Trophoblast cell (in vitro differentiated cells and primary cell): ENCODE data around the gene APBA1.

Experiments
- DNase-seq, 2 donors: peaks; one replicate each; pipeline ENCODE4 v3.0.0-alpha.2; 2016
- H2AFZ ChIP-seq: 2 replicates; pipeline ENCODE4 v1.6.1; 2013; ENCODE audit warnings: low read length, moderate library complexity, mild to moderate bottlenecking; ENCODE audit not compliant: insufficient read depth, poor library complexity
- H2AK5ac ChIP-seq: 2 replicates; pipeline ENCODE4 v1.6.1; 2013; ENCODE audit warnings: mild to moderate bottlenecking, low read length
- H2BK120ac ChIP-seq: 2 replicates; pipeline ENCODE4 v1.6.1; 2013; ENCODE audit warnings: low read length, mild to moderate bottlenecking, moderate library complexity; ENCODE audit not compliant: insufficient read depth, poor library complexity
- H2BK12ac ChIP-seq: 2 replicates; pipeline ENCODE4 v1.6.1; 2013; ENCODE audit warnings: mild to moderate bottlenecking, low read length, moderate library complexity
- H2BK5ac ChIP-seq: 2 replicates; pipeline ENCODE4 v1.6.1; 2013; ENCODE audit warnings: low read length, low read depth, moderate library complexity, mild to moderate bottlenecking; ENCODE audit not compliant: poor library complexity
- H3K14ac ChIP-seq: 2 replicates; pipeline ENCODE4 v1.6.1; 2013; ENCODE audit warnings: mild to moderate bottlenecking, low read length
- H3K18ac ChIP-seq: 2 replicates; pipeline ENCODE4 v1.6.1; 2013; ENCODE audit warnings: mild to moderate bottlenecking, low read length
- H3K23ac ChIP-seq: 2 replicates; pipeline ENCODE4 v1.6.1; 2013; ENCODE audit warnings: low read length
- H3K27ac ChIP-seq: 2 replicates; pipeline ENCODE4 v1.5.1; 2013; ENCODE audit warnings: low read depth, mild to moderate bottlenecking, inconsistent platforms, low read length, moderate library complexity
- H3K27me3 ChIP-seq: 2 replicates; pipeline ENCODE4 v1.6.1; 2013; ENCODE audit warnings: inconsistent platforms, mild to moderate bottlenecking, low read length, moderate library complexity; ENCODE audit not compliant: insufficient read depth
- H3K36me3 ChIP-seq, 2 experiments: 1 replicate in 1 of 2; 2 replicates in 1 of 2; pipeline ENCODE4 v1.6.1; 2013; ENCODE audit warnings: low read length in 2 of 2, mild to moderate bottlenecking in 2 of 2, moderate library complexity in 1 of 2; ENCODE audit not compliant: insufficient read depth in 2 of 2, control insufficient read depth in 1 of 2
- H3K4ac ChIP-seq: 2 replicates; pipeline ENCODE4 v1.6.1; 2013; ENCODE audit warnings: low read depth, mild to moderate bottlenecking, low read length, moderate library complexity
- H3K4me1 ChIP-seq, 2 experiments: 1 replicate in 1 of 2; 2 replicates in 1 of 2; pipeline ENCODE4 v1.6.1; 2013; ENCODE audit warnings: low read length in 2 of 2, mild to moderate bottlenecking in 2 of 2, moderate library complexity in 1 of 2; ENCODE audit not compliant: insufficient read depth in 2 of 2, control insufficient read depth in 1 of 2
- H3K4me2 ChIP-seq: 2 replicates; pipeline ENCODE4 v1.6.1; 2013; ENCODE audit warnings: inconsistent platforms, mild to moderate bottlenecking, low read length, moderate library complexity
- H3K4me3 ChIP-seq: 2 replicates; pipeline ENCODE4 v1.5.1; 2013; ENCODE audit warnings: mild to moderate bottlenecking, low read depth, low read length, inconsistent platforms
- H3K79me1 ChIP-seq: one replicate; pipeline ENCODE4 v1.6.1; 2013; ENCODE audit warnings: low read length
- H3K79me2 ChIP-seq: 2 replicates; pipeline ENCODE4 v1.6.1; 2013; ENCODE audit warnings: low read length, mild to moderate bottlenecking; ENCODE audit not compliant: control insufficient read depth, insufficient read depth, poor library complexity
- H3K9ac ChIP-seq: 2 replicates; pipeline ENCODE4 v1.6.1; 2013; ENCODE audit warnings: mild to moderate bottlenecking, low read length
- H3K9me3 ChIP-seq: 2 replicates; pipeline ENCODE4 v1.6.1; 2013; ENCODE audit warnings: low read depth, mild to moderate bottlenecking, control low read depth, inconsistent platforms, low read length; ENCODE audit not compliant: insufficient read depth
- H4K12ac ChIP-seq: 2 replicates; pipeline ENCODE4 v1.6.1; 2013; ENCODE audit warnings: low read depth, mild to moderate bottlenecking, low read length, moderate library complexity
- H4K8ac ChIP-seq: 2 replicates; pipeline ENCODE4 v1.6.1; 2013; ENCODE audit warnings: low read depth, mild to moderate bottlenecking, low read length, moderate library complexity
- H4K91ac ChIP-seq: one replicate; pipeline ENCODE4 v1.6.1; 2013; ENCODE audit warnings: low read depth, mild to moderate bottlenecking, low read length, moderate library complexity
- WGBS: extraction: QIAGEN DNeasy Blood & Tissue Kit; methylation state at CpG from one replicate; pipeline ENCODE4 v1.1.7; 2013; ENCODE audit warnings: missing lambda C conversion rate; ENCODE audit not compliant: insufficient read length, insufficient coverage; ENCODE audit errors: extremely low coverage; 5-methylcytosine and 5-hydroxymethylcytosine counted together

Gene APBA1

DNA sequence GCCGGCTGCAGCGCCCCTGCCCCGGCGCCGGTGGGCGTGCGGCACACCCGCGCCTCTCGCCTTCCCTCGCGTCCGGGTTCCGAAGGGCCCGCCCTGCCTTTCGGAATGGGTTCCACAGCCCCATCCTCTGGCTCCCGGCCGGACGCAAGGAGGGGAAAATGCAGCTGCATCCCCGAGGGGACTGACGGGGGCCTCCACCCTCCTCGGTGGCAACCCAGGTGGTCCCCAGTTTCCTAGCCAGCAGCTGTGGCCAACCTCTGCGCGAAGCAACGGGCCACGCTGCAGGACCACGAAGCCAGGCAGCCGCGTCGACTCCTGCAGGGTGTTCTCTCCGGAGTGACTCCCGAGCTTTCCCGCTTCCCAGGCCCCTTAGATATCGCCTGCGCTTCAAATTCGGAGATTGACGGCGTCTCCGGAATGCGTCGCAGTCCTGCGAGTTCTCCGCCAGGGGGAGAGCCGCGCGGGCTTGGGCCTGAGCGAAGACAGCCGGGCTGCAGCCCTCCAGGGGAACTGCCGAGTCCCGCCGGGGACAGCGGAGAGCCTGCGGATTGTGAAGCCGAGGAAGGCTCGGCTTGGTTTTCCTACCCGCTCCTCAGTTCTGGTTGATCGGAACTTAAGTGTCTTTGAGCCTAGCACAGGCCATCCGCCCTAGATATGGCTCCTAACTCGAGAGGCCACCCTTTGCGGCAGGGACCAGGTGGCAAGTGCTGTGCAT is 582 bp upstream of the APBA1 start:
- Histone ChIP-seq H4K8ac (no peak overlapping the region), H3K4me3 (peak overlapping the region; percentile 71), H3K18ac (no peak overlapping the region), H3K27ac (no peak overlapping the region), H3K9me3 (no peaks in the 10 kb centered on the region), H4K12ac (no peak overlapping the region), H3K9ac (peak overlapping the region; percentile 14), H2AFZ (peak overlapping the region; percentile 88), H2AK5ac (no peak overlapping the region), H3K79me1 (peaks cover 2% of the 10 kb centered on the region), H3K79me2 (no peaks in the 10 kb centered on the region), H2BK5ac (no peak overlapping the region), H4K91ac (no peak overlapping the region), H3K23ac (no peak overlapping the region), H2BK120ac (no peak overlapping the region), H3K36me3 (no peaks in the 10 kb centered on the region), H2BK12ac (no peak overlapping the region), H3K4me2 (peak overlapping the region; percentile 98), H3K4ac (no peak overlapping the region), H3K27me3 (peaks cover 13% of the 10 kb centered on the region), H3K4me1 (peaks cover 3 to 9% of the 10 kb centered on the region in 2 experiments), H3K14ac (no peak overlapping the region)
- DNase-seq = peak; percentile 91 to 98
- no CpG with 5 or more reads among the region's 60 CpGs for WGBS

DNA sequence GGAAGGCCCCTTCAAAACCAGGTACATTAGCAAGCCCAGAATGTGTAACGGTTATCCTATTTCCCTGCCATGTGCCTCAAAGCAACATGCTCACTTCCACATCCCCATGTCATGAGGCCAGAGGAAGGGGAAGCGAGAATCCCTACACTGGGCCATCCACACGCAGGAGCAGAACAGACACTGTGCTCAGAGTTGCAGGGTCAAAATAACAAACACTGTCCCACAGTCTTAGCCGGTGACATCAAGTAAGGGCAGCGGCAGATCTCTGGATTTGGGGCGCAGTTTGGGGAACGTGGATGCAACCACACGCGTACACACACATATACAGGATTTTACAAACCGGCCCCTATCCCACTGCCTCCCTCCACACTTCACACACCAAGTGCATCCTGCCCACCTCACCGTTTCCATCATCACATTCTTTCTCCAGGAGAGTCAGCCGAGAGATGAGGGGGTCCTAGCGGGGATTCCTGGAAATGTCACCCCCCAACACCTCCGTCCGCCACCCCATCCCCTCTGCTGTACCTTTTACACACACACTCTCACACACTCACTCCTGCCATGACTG is 776 bp downstream of the APBA1 start:
- no peak overlapping the region for H4K91ac ChIP-seq
- peaks cover 2% of the 10 kb centered on the region for H3K79me1 ChIP-seq
- H3K27me3 ChIP-seq = peaks cover 13% of the 10 kb centered on the region
- no peaks in the 10 kb centered on the region for H3K36me3 ChIP-seq
- H2BK120ac ChIP-seq = no peak overlapping the region
- H4K12ac ChIP-seq = no peak overlapping the region
- peak overlapping the region; percentile 71 for H3K4me3 ChIP-seq
- H2BK12ac ChIP-seq = no peak overlapping the region
- no peak overlapping the region for H4K8ac ChIP-seq
- no peak overlapping the region for H2BK5ac ChIP-seq
- no peak overlapping the region for H3K18ac ChIP-seq
- no peak for DNase-seq
- no peak overlapping the region for H2AFZ ChIP-seq
- WGBS = no CpG with 5 or more reads among the region's 15 CpGs
- H3K4me1 ChIP-seq = peaks cover 3 to 9% of the 10 kb centered on the region in 2 experiments
- H3K4me2 ChIP-seq = peak overlapping the region; percentile 98
- no peak overlapping the region for H3K4ac ChIP-seq
- no peak overlapping the region for H3K14ac ChIP-seq
- peak overlapping the region; percentile 60 for H3K23ac ChIP-seq
- no peaks in the 10 kb centered on the region for H3K9me3 ChIP-seq
- no peak overlapping the region for H3K9ac ChIP-seq
- no peak overlapping the region for H2AK5ac ChIP-seq
- no peaks in the 10 kb centered on the region for H3K79me2 ChIP-seq
- H3K27ac ChIP-seq = no peak overlapping the region

DNA sequence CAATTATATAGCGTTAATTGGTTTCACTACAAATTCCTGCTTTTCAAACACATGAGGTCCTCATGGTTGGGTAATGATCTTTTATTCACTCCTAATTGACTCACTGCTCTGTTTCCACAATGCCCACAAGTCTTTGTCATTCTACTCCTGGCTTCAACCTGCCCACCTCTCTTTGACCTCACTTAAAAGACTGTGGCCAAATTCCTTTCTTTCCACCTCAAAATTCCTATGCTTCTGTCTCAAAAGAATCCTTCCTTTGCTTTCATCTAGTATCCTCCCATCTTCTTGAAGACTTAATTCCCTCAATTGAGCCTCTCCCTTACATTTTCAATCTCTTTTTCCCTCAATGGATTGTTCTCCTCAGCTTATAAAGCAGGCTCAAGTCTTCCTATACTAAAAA is 4.9 kb downstream of the APBA1 start:
- H3K27ac ChIP-seq = no peak overlapping the region
- H3K9ac ChIP-seq = no peak overlapping the region
- DNase-seq = no peak
- no peaks in the 10 kb centered on the region for H3K36me3 ChIP-seq
- H2BK120ac ChIP-seq = no peak overlapping the region
- H3K79me2 ChIP-seq = no peaks in the 10 kb centered on the region
- no peak overlapping the region for H3K4ac ChIP-seq
- no peak overlapping the region for H2AFZ ChIP-seq
- H4K8ac ChIP-seq = no peak overlapping the region
- no peak overlapping the region for H3K23ac ChIP-seq
- no peak overlapping the region for H3K4me3 ChIP-seq
- no peaks in the 10 kb centered on the region for H3K79me1 ChIP-seq
- no peak overlapping the region for H2AK5ac ChIP-seq
- H4K91ac ChIP-seq = no peak overlapping the region
- no peak overlapping the region for H4K12ac ChIP-seq
- H3K27me3 ChIP-seq = peaks cover 13% of the 10 kb centered on the region
- no peaks in the 10 kb centered on the region for H3K9me3 ChIP-seq
- WGBS = no CpG with 5 or more reads among the region's 1 CpG
- no peak overlapping the region for H3K4me2 ChIP-seq
- no peak overlapping the region for H3K18ac ChIP-seq
- H3K4me1 ChIP-seq = peaks cover 3 to 4% of the 10 kb centered on the region in 2 experiments
- H3K14ac ChIP-seq = no peak overlapping the region
- H2BK5ac ChIP-seq = no peak overlapping the region
- no peak overlapping the region for H2BK12ac ChIP-seq

DNA sequence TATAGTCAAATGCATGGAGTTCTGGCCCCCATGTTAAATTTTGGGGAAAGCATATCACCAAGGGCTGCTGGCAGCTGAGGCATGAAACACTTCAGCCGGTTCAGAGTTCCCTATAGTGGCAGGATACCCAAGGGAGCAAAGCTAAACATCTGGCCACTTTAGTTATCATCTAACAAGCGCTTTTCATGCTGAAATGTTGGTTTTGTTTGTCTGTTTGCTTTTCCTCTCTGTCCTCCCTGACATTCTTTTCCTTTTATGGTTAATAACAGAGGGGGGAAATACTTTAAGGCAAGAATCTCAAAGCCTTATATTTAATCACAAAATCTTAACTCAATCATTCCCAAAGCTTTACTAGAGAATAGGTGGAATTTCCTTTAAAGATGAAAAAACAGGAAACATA is 11.9 kb downstream of the APBA1 start:
- no peak for DNase-seq
- Histone ChIP-seq H2BK120ac (no peak overlapping the region), H3K4ac (no peak overlapping the region), H3K18ac (no peak overlapping the region), H3K4me3 (no peak overlapping the region), H4K8ac (no peak overlapping the region), H3K23ac (no peak overlapping the region), H3K79me2 (no peaks in the 10 kb centered on the region), H3K79me1 (no peaks in the 10 kb centered on the region), H3K36me3 (no peaks in the 10 kb centered on the region), H3K9ac (no peak overlapping the region), H3K4me1 (no peaks in the 10 kb centered on the region), H3K9me3 (no peaks in the 10 kb centered on the region), H4K12ac (no peak overlapping the region), H3K4me2 (no peak overlapping the region), H2BK5ac (no peak overlapping the region), H3K27me3 (no peaks in the 10 kb centered on the region), H2BK12ac (no peak overlapping the region), H2AK5ac (no peak overlapping the region), H4K91ac (no peak overlapping the region), H3K14ac (no peak overlapping the region), H2AFZ (no peak overlapping the region), H3K27ac (no peak overlapping the region)
- WGBS = no CpG with 5 or more reads among the region's 2 CpGs
